ENCODE data around the gene EEPD1.
A peak's percentile ranks its signal among the peaks of the same experiment; 100 is the strongest.

The EEPD1 gene

DNA sequence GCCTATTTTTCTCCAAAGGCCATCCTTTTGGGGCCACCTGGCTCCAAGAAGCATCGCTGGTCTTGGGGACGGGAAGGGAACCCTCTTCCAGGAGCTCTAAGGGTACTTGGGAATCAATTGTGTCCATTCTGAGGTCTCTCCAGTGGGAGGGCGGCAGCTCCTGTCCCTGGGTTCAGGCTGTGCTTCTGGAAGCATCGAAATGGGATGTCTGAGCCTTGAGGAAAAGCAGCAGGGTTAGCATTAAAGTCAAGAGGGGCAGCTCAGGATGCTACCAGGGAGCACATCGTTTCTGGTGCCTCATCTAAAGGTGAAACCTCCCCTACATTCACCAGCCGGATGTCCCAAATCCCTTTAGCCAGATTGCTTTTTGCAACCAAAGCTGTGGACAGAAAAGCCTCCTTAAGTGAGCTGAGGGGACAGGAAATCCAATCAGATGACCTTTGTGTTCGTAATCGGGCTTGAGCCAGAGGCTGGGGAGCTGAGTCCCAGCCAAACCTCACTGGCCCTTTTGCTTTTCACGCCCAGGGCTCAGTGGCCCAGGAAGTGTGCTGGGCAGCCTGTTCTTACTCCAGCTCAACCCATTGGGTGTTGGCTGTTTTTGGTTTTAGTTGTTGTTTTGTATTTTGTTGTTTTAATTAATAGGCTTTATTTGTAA lies 147.8 kb downstream of the EEPD1 start:
- no peak for DNase-seq (ENCODE audit: low read depth, low spot score)
- Histone ChIP-seq H3K27ac (no peak overlapping the region), H3K36me3 (ENCODE audit: insufficient read depth, low read length) (no peaks in the 10 kb centered on the region), H3K4me3 (no peak overlapping the region), H3K9ac (ENCODE audit: insufficient read length) (no peak overlapping the region), H3K9me3 (ENCODE audit: low read depth, low read length) (no peaks in the 10 kb centered on the region)
- TF ChIP-seq EZH2 (IDR thresholded peaks at IDR 0.05), result no peak
- no peak for TF ChIP-seq POLR2AphosphoS5 (IDR thresholded peaks at IDR 0.05; ENCODE audit: borderline replicate concordance, low read depth, low read length)
- no peak for TF ChIP-seq FOXP2 (optimal IDR thresholded peaks at IDR 0.05; ENCODE audit: control extremely low read depth, extremely low read length, insufficient read depth)

DNA sequence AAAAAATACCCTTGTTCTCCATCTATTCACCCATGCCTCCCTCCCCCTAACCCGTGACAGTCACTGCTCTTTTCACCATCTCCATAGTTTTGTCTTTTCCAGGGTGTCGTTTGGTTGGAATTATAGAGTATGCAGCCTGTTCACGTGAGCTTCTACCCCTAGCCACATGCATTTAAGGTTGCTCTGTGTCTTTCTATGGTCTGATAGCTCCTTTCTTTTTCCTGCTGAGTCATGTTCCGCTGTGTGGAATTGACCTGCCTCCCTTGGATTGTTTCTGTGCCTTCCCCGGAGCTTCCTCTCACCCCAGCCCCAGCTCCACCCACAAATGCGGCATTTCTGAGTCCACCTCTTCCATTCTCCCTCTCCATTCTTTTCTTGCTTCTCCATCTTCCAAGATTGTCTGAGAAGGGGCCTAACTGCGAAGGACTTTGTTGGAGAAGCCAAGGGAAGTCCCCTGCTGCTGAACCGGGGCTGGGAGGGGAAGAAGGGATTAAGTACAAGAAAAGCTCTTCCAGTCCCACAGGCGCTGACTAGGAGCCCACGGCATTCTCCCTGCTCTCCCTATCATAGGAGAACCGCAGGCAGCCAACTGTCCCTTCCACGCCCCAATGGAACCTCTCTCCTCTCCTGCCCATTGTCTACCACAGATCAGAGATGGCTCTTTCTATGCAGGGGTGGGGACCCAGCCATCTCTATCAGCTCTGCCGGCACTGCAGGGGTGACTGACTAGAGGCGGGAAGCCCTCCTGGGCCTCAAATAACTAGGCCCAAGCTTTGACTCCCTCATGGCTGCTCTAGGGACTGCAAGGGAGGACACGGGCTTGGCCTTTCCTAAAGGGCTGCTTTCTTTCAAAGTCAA lies 149.1 kb downstream of the EEPD1 start:
- H3K4me3 ChIP-seq, result peak overlapping the region; percentile 49
- H3K27ac ChIP-seq, result peak overlapping the region; percentile 79
- TF ChIP-seq POLR2AphosphoS5 (IDR thresholded peaks at IDR 0.05; ENCODE audit: borderline replicate concordance, low read depth, low read length), result no peak
- TF ChIP-seq EZH2 (IDR thresholded peaks at IDR 0.05), result no peak
- no peak for TF ChIP-seq FOXP2 (optimal IDR thresholded peaks at IDR 0.05; ENCODE audit: control extremely low read depth, extremely low read length, insufficient read depth)
- H3K9me3 ChIP-seq (ENCODE audit: low read depth, low read length), result no peaks in the 10 kb centered on the region
- peak; percentile 42 for DNase-seq (ENCODE audit: low read depth, low spot score)
- no peaks in the 10 kb centered on the region for H3K36me3 ChIP-seq (ENCODE audit: insufficient read depth, low read length)
- no peak overlapping the region for H3K9ac ChIP-seq (ENCODE audit: insufficient read length)

DNA sequence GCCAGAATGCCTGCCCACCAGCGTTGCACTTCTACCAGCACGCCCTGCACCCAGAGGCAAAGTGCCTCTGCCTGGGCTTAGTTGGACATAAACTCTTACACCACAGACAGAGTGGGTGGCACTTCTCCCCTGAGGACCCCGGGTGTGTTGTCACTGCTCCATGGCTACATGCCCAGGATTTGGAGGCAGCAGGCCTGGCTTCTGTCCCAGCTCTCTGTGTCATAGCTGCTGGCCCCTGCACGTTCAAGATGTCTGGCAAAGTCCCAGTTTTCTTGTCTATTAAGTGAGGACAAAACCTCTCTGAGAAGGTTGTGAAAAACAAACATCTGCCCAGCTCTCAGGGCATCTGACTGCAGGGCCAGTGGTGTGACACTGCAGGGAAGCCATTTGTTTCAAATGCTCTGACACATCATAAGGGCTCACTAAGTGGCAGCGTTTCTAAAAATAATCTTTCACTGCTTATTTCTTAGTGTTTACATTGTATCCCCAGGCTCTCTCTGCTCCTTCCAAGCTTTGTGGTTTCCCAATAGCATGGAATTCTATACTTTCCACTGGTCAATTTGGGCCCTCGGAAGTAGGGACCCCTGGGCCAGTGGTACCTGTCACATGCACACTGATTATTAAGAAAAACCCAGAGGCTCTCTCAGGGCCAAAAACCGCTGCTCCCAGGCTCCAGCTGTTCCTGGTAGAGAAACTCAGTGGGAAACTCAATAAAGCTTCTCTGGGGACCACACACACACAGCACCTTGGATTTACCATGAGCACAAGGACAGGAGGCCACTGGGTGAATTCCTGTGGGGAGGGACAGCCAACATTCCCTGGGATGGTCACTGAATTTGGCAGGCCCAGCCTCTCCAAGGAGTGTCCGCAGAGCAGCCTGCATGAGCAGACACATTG lies 150.4 kb downstream of the EEPD1 start:
- no peaks in the 10 kb centered on the region for H3K36me3 ChIP-seq (ENCODE audit: insufficient read depth, low read length)
- peak overlapping the region; percentile 1; the same call in 1 of the 2 replicates for H3K4me3 ChIP-seq
- TF ChIP-seq FOXP2 (optimal IDR thresholded peaks at IDR 0.05; ENCODE audit: control extremely low read depth, extremely low read length, insufficient read depth), result no peak
- TF ChIP-seq EZH2 (IDR thresholded peaks at IDR 0.05), result no peak
- no peak for TF ChIP-seq POLR2AphosphoS5 (IDR thresholded peaks at IDR 0.05; ENCODE audit: borderline replicate concordance, low read depth, low read length)
- H3K9ac ChIP-seq (ENCODE audit: insufficient read length), result no peak overlapping the region
- no peak for DNase-seq (ENCODE audit: low read depth, low spot score)
- no peaks in the 10 kb centered on the region for H3K9me3 ChIP-seq (ENCODE audit: low read depth, low read length)
- H3K27ac ChIP-seq, result no peak overlapping the region; the same call in 1 of the 2 replicates

DNA sequence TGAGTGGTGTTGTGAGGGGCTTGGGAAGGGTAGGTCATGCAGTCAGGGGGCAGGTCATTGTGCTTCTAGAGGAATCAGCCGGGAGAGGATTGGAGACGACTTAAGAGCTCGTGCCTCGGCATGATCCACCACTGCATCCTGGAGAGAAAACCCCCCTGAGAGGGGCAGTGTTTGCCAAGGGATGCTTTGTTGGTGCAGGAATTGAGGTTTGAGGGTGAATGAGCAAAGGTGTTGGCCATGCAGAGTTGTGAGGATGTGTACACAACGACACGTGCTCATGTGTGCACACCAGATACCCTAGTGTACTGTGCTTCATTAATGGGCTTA lies 151.0 kb downstream of the EEPD1 start:
- DNase-seq (ENCODE audit: low read depth, low spot score), result no peak
- H3K27ac ChIP-seq, result no peak overlapping the region
- no peak overlapping the region for H3K9ac ChIP-seq (ENCODE audit: insufficient read length)
- no peaks in the 10 kb centered on the region for H3K9me3 ChIP-seq (ENCODE audit: low read depth, low read length)
- no peak overlapping the region for H3K4me3 ChIP-seq
- H3K36me3 ChIP-seq (ENCODE audit: insufficient read depth, low read length), result no peaks in the 10 kb centered on the region
- no peak for TF ChIP-seq POLR2AphosphoS5 (IDR thresholded peaks at IDR 0.05; ENCODE audit: borderline replicate concordance, low read depth, low read length)
- no peak for TF ChIP-seq FOXP2 (optimal IDR thresholded peaks at IDR 0.05; ENCODE audit: control extremely low read depth, extremely low read length, insufficient read depth)
- no peak for TF ChIP-seq EZH2 (IDR thresholded peaks at IDR 0.05)

DNA sequence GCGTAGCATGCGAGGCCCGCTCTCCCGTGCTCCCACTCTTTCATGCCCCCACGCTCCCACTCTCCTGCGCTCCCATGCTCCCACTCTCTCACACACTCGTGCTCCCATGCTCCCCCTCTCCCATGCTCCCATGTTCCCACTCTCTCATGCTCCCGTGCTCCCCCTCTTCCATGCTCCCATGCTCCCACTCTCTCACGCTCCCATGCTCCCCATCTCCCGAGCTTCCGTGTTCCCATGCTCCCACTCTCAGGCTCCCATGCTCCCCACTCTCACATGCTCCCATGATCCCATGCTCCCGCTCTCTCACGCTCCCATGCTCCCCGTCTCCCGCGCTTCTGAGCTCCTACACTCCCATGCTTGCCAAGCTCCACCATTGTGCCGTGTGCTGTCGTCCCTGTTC lies 152.2 kb downstream of the EEPD1 start:
- Histone ChIP-seq H3K27ac (no peak overlapping the region), H3K9ac (ENCODE audit: insufficient read length) (no peak overlapping the region), H3K36me3 (ENCODE audit: insufficient read depth, low read length) (no peaks in the 10 kb centered on the region), H3K9me3 (ENCODE audit: low read depth, low read length) (no peaks in the 10 kb centered on the region), H3K4me3 (no peak overlapping the region)
- TF ChIP-seq FOXP2 (optimal IDR thresholded peaks at IDR 0.05; ENCODE audit: control extremely low read depth, extremely low read length, insufficient read depth) (no peak), POLR2AphosphoS5 (IDR thresholded peaks at IDR 0.05; ENCODE audit: borderline replicate concordance, low read depth, low read length) (no peak), EZH2 (IDR thresholded peaks at IDR 0.05) (no peak)
- DNase-seq (ENCODE audit: low read depth, low spot score), result no peak

DNA sequence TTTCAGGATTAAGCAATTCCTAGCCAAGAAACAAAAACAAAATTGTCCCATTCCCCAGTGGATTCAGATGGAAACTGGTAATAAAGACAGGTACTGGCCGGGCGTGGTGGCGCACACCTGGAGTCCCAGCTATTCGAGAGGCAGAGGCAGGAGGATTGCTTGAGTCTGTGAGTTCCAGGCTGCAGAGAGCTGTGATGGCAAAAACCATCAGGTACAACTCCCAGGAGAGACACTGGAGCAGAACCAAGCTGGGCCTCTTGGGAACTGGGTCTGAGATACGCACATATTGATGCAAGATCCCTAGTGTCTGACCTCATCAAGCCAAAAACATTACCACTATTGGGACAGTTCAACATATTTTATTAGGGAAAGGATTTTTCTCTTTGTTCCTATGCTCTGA lies 152.6 kb downstream of the EEPD1 start:
- H3K27ac ChIP-seq, result no peak overlapping the region
- TF ChIP-seq EZH2 (IDR thresholded peaks at IDR 0.05) (no peak), FOXP2 (optimal IDR thresholded peaks at IDR 0.05; ENCODE audit: control extremely low read depth, extremely low read length, insufficient read depth) (no peak), POLR2AphosphoS5 (IDR thresholded peaks at IDR 0.05; ENCODE audit: borderline replicate concordance, low read depth, low read length) (no peak)
- DNase-seq (ENCODE audit: low read depth, low spot score), result no peak
- H3K4me3 ChIP-seq, result no peak overlapping the region
- no peaks in the 10 kb centered on the region for H3K36me3 ChIP-seq (ENCODE audit: insufficient read depth, low read length)
- H3K9ac ChIP-seq (ENCODE audit: insufficient read length), result no peak overlapping the region
- H3K9me3 ChIP-seq (ENCODE audit: low read depth, low read length), result no peaks in the 10 kb centered on the region

DNA sequence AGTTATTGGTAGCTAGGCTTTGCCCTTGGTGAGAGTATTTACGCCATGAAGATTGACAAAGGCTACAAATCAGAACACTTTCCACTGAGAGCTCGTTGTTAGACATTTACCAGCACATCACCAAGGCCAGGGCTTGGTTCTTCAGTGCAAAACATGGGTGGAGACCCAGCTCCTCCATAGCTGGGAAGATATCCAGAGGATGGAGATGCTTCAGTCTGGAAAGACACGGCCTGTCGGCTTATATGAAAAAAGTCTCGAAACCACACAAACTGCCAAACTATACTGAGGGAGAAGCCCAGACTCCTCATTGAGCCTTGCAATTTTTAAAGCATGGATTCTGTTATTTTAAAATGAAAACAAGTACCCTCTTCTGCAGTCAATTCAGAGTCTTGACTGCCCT lies 153.2 kb downstream of the EEPD1 start:
- Histone ChIP-seq H3K9ac (ENCODE audit: insufficient read length) (no peak overlapping the region), H3K36me3 (ENCODE audit: insufficient read depth, low read length) (no peaks in the 10 kb centered on the region), H3K27ac (no peak overlapping the region), H3K4me3 (no peak overlapping the region), H3K9me3 (ENCODE audit: low read depth, low read length) (no peaks in the 10 kb centered on the region)
- TF ChIP-seq POLR2AphosphoS5 (IDR thresholded peaks at IDR 0.05; ENCODE audit: borderline replicate concordance, low read depth, low read length), result no peak
- no peak for TF ChIP-seq FOXP2 (optimal IDR thresholded peaks at IDR 0.05; ENCODE audit: control extremely low read depth, extremely low read length, insufficient read depth)
- no peak for TF ChIP-seq EZH2 (IDR thresholded peaks at IDR 0.05)
- no peak for DNase-seq (ENCODE audit: low read depth, low spot score)

DNA sequence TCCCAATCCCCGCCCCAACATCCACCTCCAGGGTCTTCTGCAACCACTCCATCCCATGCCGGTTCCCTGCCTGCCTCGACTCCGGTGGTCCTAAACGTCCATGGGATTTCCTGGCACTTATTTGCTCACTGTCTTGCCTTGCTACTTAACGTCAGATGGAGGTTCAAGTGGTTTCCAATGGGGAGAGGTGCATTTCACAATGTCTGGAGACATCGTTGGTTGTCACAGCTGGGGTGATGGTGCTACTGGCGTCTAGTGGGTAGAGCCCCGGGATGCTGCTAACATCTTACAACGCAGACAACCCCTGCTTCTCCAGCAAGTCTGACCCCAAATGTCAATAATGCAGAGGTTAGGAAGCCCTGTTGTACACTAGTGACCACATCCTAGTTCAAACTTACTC lies 153.7 kb downstream of the EEPD1 start:
- Histone ChIP-seq H3K4me3 (no peak overlapping the region), H3K27ac (no peak overlapping the region), H3K9me3 (ENCODE audit: low read depth, low read length) (no peaks in the 10 kb centered on the region), H3K36me3 (ENCODE audit: insufficient read depth, low read length) (no peaks in the 10 kb centered on the region), H3K9ac (ENCODE audit: insufficient read length) (no peak overlapping the region)
- no peak for TF ChIP-seq FOXP2 (optimal IDR thresholded peaks at IDR 0.05; ENCODE audit: control extremely low read depth, extremely low read length, insufficient read depth)
- no peak for TF ChIP-seq POLR2AphosphoS5 (IDR thresholded peaks at IDR 0.05; ENCODE audit: borderline replicate concordance, low read depth, low read length)
- TF ChIP-seq EZH2 (IDR thresholded peaks at IDR 0.05), result no peak
- DNase-seq (ENCODE audit: low read depth, low spot score), result no peak

All from SK-N-MC (cell line).